Body of pancreas (tissue), 4 donors: ENCODE measurements around the gene LRP8.

Source experiments
- POLR2A ChIP-seq, 3 donors: fragments of 450-650 bp; IDR thresholded peaks; one replicate each; pipeline ENCODE4 v1.6.1; 2016; ENCODE audit warnings: antibody characterized with exemption in 3 of 3, mild to moderate bottlenecking in 2 of 3
- TF ChIP-seq, protein P1 (sequence below), 7 experiments: fragments of 450-650 bp in 4 of 7; fragments of 200-600 bp in 3 of 7; sonication (generic) in 3 of 7; IDR thresholded peaks; one replicate each; pipeline ENCODE4 v1.5.1; 2016 to 2019; ENCODE audit warnings: antibody characterized with exemption in 7 of 7

GRCh38 chr1:53362270-53362669 is 34.4 kb upstream of the LRP8 start:
- TF ChIP-seq, protein P1, sequence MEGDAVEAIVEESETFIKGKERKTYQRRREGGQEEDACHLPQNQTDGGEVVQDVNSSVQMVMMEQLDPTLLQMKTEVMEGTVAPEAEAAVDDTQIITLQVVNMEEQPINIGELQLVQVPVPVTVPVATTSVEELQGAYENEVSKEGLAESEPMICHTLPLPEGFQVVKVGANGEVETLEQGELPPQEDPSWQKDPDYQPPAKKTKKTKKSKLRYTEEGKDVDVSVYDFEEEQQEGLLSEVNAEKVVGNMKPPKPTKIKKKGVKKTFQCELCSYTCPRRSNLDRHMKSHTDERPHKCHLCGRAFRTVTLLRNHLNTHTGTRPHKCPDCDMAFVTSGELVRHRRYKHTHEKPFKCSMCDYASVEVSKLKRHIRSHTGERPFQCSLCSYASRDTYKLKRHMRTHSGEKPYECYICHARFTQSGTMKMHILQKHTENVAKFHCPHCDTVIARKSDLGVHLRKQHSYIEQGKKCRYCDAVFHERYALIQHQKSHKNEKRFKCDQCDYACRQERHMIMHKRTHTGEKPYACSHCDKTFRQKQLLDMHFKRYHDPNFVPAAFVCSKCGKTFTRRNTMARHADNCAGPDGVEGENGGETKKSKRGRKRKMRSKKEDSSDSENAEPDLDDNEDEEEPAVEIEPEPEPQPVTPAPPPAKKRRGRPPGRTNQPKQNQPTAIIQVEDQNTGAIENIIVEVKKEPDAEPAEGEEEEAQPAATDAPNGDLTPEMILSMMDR (IDR thresholded peaks at IDR 0.05): no peak
- no peak for TF ChIP-seq POLR2A (IDR thresholded peaks at IDR 0.05)
